Heart right ventricle (tissue), 16 donors: ENCODE measurements around the gene GXYLT1. TPM values are rescaled to one million over a fixed set of nuclear protein-coding genes. Genes with fewer than 3 reads are reported as not detected.

Source experiments
- ATAC-seq, 8 donors: fragments of 200-7000 bp; cut with Tn5 transposase; one replicate each; pipeline ENCODE4 v1.9.1; 2020; ENCODE audit warnings: mild to moderate bottlenecking in 8 of 8, moderate library complexity in 8 of 8, moderate number of reproducible peaks in 1 of 8
- DNase-seq, 2 donors: peaks; one replicate each; pipeline ENCODE4 v3.0.0-alpha.2; 2020
- H3K27ac ChIP-seq, 10 donors: fragments of 200-600 bp; sonication (generic) in 2 of 10; one replicate each; pipeline versions ENCODE4 v1.5.0 to v1.8.0; 2020 to 2022; ENCODE audit warnings: mild to moderate bottlenecking in 3 of 10
- H3K27me3 ChIP-seq, 7 donors: fragments of 200-600 bp; one replicate each; pipeline ENCODE4 v1.8.0; 2021 to 2022; ENCODE audit warnings: mild to moderate bottlenecking in 2 of 7
- H3K36me3 ChIP-seq, 9 donors: fragments of 200-600 bp; sonication (generic) in 1 of 9; one replicate each; pipeline versions ENCODE4 v1.5.0 to v1.8.0; 2020 to 2022; ENCODE audit warnings: mild to moderate bottlenecking in 2 of 9
- H3K4me1 ChIP-seq, 9 donors: fragments of 200-600 bp; sonication (generic) in 1 of 9; one replicate each; pipeline versions ENCODE4 v1.5.0 to v1.8.0; 2020 to 2022; ENCODE audit warnings: mild to moderate bottlenecking in 4 of 9
- H3K4me3 ChIP-seq, 10 donors: fragments of 200-600 bp; sonication (generic) in 2 of 10; one replicate each; pipeline versions ENCODE4 v1.5.0 to v1.8.0; 2020 to 2022; ENCODE audit warnings: mild to moderate bottlenecking in 7 of 10, moderate library complexity in 2 of 10
- H3K9me3 ChIP-seq, 11 donors: fragments of 200-600 bp in 10 of 11; sonication (generic) in 2 of 11; one replicate each; pipeline versions ENCODE4 v1.5.0 to v1.8.0; 2013 to 2022; ENCODE audit warnings: mild to moderate bottlenecking in 2 of 11, control low read depth in 1 of 11, moderate library complexity in 1 of 11
- CTCF ChIP-seq, 9 donors: fragments of 200-600 bp; sonication (generic) in 2 of 9; IDR thresholded peaks; one replicate each; pipeline versions ENCODE4 v1.5.0 to v1.8.0; 2021 to 2022; ENCODE audit warnings: antibody characterized with exemption in 9 of 9, mild to moderate bottlenecking in 5 of 9, moderate library complexity in 1 of 9
- WGBS, 2 donors: extraction: QIAGEN DNeasy Blood & Tissue Kit; methylation state at CpG; one replicate each; pipeline ENCODE4 v1.1.7; 2013; ENCODE audit warnings: inconsistent platforms in 1 of 2; 5-methylcytosine and 5-hydroxymethylcytosine counted together
- intact Hi-C, 10 donors: fragments of 100-400 bp; cut with DNase I; formaldehyde crosslinking; loops; one replicate each; pipeline versions ENCODE4 v1.11.1 to v1.14.2; 2022
- polyA plus RNA-seq, 2 donors: library from polyadenylated mRNA; stranded (reverse); fragments of 200-250 nt; gene quantifications; one replicate each; pipeline ENCODE4 v1.2.3, GENCODE V29; 2013
- total RNA-seq, 10 donors: library from RNA; stranded (reverse); fragmentation: NEBNext Ultra II Directional in 3 of 10; extraction: Animal tissue kit (Norgen Biotek cat#: 25700) in 3 of 10; gene quantifications; one replicate each; pipeline versions ENCODE4 v1.2.1 to v1.2.4, GENCODE V29; 2021 to 2023
- donor health status: Arrhythmogenic right ventricular cardiomyopathy.
- donor health status: ischemic (EF 13 %, LVEDD 7.1; RV severe dilation, severe dysfunction).
- donor health status: healthy with polysubstance abuse.
- donor health status: DM: no; HTN: yes; CAD: no.
- donor health status: DM: no; HTN: no; CAD: no.
- donor health status: ischemic (EF 25% LVEDD 6.9; RV normal size, moderate dysfunction).
- donor health status: ischemic (EF 25% LVEDD 5.7; RV mildly dilated, moderate dysfunction).
- donor health status: healthy.
- donor health status: DM: yes; HTN: yes; CAD: no.
- donor health status: Ischemic cardiomyopathy.
- donor health status: ischemic (EF 35%, LVEDD 5.7; RV mildly dilated, moderate dysfunction).
- donor health status: nonischemic (EF 11% LVEDD 7.7; RV severe dilation, severe dysfunction).
- donor health status: DM: yes; HTN: yes; CAD: no.
- donor health status: PGD.
- donor health status: ischemic (EF 29% LVEDD 5.4; RV normal size, mild dysfunction).
- donor health status: nonischemic (EF 23%, LVEDD 6.1; RV moderate dilation, normal function).

GXYLT1 gene
- total and polyA plus RNA-seq, 12 donors: 1.7 to 7.8 (median 5.3) TPM

- ATAC-seq (no peak), DNase-seq (no peak)
- H3K4me3 ChIP-seq: peak overlapping the region in 8 of 10 donors; percentile 62 to 87 (median 76)
- peak overlapping the region in 5 of 10 donors; percentile 86 to 91 (median 89) for H3K27ac ChIP-seq
- H3K27me3 ChIP-seq: no peaks in the 10 kb centered on the region
- WGBS, 2 donors: 73 to 75% methylated on average over 11 of the region's 11 CpGs
- intact Hi-C loops: loop anchor here in 5 of 10 donors (2.0 to 10.0 kb wide), 7 partner anchors 89 to 439 kb away; partner anchors contain the start of genes YAF2 (in 3 of the 5), PPHLN1 (in 1 of the 5), PRICKLE1 (in 1 of the 5) and ZCRB1 (in 1 of the 5)
- no peaks in the 10 kb centered on the region for H3K36me3 ChIP-seq
- no peak for TF ChIP-seq CTCF (IDR thresholded peaks at IDR 0.05)
- H3K4me1 ChIP-seq: peaks cover 0 to 37% (median 24%) of the 10 kb centered on the region in 9 donors
- no peaks in the 10 kb centered on the region for H3K9me3 ChIP-seq
Measured at GRCh38 chr12:42145552-42146215, 1.0 kb upstream of the GXYLT1 start.

GRCh38 chr12:42145197-42145549 lies 499 bp upstream of the GXYLT1 start:
- H3K4me1 ChIP-seq: peaks cover 0 to 40% (median 29%) of the 10 kb centered on the region in 9 donors
- peak overlapping the region; percentile 55 to 91 (median 88) for H3K27ac ChIP-seq
- 2 to 3% methylated on average over 8 of the region's 8 CpGs for WGBS, 2 donors
- H3K27me3 ChIP-seq: no peaks in the 10 kb centered on the region
- DNase-seq (no peak), ATAC-seq (peak in 4 of 8 donors; percentile 2 to 15 (median 11))
- H3K9me3 ChIP-seq: no peaks in the 10 kb centered on the region
- TF ChIP-seq CTCF (IDR thresholded peaks at IDR 0.05): no peak
- peak overlapping the region; percentile 49 to 87 (median 76) for H3K4me3 ChIP-seq
- intact Hi-C loops: loop anchor here in 5 of 10 donors (2.0 to 10.0 kb wide), 7 partner anchors 90 to 440 kb away; partner anchors contain the start of genes YAF2 (in 3 of the 5), PPHLN1 (in 1 of the 5), PRICKLE1 (in 1 of the 5) and ZCRB1 (in 1 of the 5)
- no peaks in the 10 kb centered on the region for H3K36me3 ChIP-seq

- intact Hi-C loops: loop anchor here in 8 of 10 donors (2.0 to 10.0 kb wide), 8 partner anchors 91 to 441 kb away; partner anchors contain the start of genes PPHLN1 (in 4 of the 8), ZCRB1 (in 4 of the 8), YAF2 (in 3 of the 8) and PRICKLE1 (in 1 of the 8)
- TF ChIP-seq CTCF (IDR thresholded peaks at IDR 0.05): no peak
Measured at GRCh38 chr12:42144158-42144407, 591 bp downstream of the GXYLT1 start.

DNA sequence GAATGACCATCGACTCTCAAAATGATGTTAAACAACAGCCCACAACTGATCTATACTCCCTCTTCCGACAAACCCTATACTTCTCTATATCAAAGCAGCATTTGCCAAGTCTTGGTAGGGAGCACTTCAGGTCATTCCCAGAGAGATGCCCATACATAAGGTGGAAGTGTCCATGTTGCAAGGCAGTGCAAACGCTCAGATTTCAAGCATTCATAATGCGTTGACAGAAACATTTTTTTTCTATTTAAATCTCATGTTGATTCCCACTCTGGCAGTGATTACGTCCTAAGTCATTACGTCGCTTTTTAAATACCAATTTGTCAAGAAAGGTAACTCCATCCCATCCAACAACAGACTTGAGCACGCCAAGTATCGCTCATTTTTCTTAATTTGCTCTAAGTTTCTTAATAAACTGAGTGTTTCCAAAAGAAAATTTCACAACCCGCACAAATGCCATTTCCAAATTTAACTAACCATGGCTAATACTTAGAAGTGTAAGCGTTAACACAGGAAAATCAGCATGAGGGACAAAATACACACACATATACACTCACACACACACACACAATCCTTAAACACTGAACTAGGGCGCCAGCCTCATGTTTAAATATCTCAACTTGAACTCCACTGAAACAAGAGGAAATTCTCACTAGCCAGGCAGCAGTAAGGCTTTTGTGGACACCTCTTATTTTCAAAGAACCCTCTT lies 1.1 kb downstream of the GXYLT1 start:
- TF ChIP-seq CTCF (IDR thresholded peaks at IDR 0.05): no peak
- peaks cover 0 to 40% (median 29%) of the 10 kb centered on the region in 9 donors for H3K4me1 ChIP-seq
- peak overlapping the region in 9 of 10 donors; percentile 81 to 91 (median 88) for H3K27ac ChIP-seq
- no peak for DNase-seq
- H3K36me3 ChIP-seq: no peaks in the 10 kb centered on the region
- no peaks in the 10 kb centered on the region for H3K27me3 ChIP-seq
- intact Hi-C loops: loop anchor here in 8 of 10 donors (2.0 to 10.0 kb wide), 8 partner anchors 91 to 441 kb away; partner anchors contain the start of genes PPHLN1 (in 4 of the 8), ZCRB1 (in 4 of the 8), YAF2 (in 3 of the 8) and PRICKLE1 (in 1 of the 8)
- WGBS, 2 donors: 12 to 16% methylated on average over 12 of the region's 12 CpGs
- ATAC-seq: no peak
- H3K4me3 ChIP-seq: peak overlapping the region; percentile 49 to 87 (median 76)
- H3K9me3 ChIP-seq: no peaks in the 10 kb centered on the region

More at GRCh38 chr12:42144158-42144407, 591 bp downstream of the GXYLT1 start:
- WGBS, 2 donors: 0 to 1% methylated on average over 11 to 21 of the region's 21 CpGs
- Histone ChIP-seq H3K4me1 (peaks cover 0 to 40% (median 29%) of the 10 kb centered on the region in 9 donors), H3K27ac (peak overlapping the region; percentile 55 to 91 (median 88)), H3K9me3 (no peaks in the 10 kb centered on the region), H3K27me3 (no peaks in the 10 kb centered on the region), H3K36me3 (no peaks in the 10 kb centered on the region), H3K4me3 (peak overlapping the region; percentile 49 to 87 (median 76))
- DNase-seq (peak in 1 of 2 donors; percentile 29), ATAC-seq (no peak)
